NCI-H1417 (cell line): ENCODE results near the gene PAX2.
"Not testable (repeated sequence)": the region's sequence is repeated elsewhere in the genome, so short reads cannot be mapped to it uniquely, and the experiment has no call there.

Experiments
- DNase-seq, 3 experiments: peaks; one replicate each; lab custom pipeline; 2025; lab: John Stamatoyannopoulos, UW

Gene PAX2

DNA sequence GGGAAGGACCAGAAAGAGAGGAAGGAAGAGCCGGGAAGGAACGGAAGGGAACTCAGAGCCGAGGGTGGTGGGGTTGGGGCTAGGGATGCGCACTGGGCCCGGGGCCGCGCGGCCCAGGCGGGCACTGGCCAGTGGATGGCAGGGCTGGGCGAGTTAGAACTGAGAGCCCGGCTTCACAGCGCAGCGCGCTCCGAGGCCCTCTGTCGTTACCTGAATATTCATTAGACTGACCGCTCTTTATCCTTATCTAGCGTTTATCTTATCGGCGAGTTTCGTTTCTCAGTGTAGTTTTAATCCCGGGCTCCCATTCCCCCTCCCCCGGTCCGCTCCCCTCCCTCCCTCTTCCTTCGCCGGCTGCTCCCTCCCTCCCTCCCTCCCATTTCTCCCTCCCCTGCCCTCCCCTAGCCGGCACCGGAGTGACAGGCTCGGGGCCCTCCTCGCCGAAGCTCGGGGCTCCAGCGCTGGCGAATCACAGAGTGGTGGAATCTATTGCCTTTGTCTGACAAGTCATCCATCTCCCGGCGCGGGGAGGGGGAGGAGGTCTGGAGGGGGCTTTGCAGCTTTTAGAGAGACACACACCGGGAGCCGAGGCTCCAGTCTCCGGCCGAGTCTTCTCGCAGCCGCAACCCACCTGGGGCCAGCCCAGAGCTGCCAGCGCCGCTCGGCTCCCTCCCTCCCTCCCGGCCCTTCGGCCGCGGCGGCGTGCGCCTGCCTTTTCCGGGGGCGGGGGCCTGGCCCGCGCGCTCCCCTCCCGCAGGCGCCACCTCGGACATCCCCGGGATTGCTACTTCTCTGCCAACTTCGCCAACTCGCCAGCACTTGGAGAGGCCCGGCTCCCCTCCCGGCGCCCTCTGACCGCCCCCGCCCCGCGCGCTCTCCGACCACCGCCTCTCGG is at the start of gene PAX2:
PAX2 (plus strand) TSS at position 596 of the 895 bp plus-strand sequence. CDS start 679 bp downstream, outside the sequence.
- DNase-seq = peak in 2 of 3 experiments; percentile 26 to 34

DNA sequence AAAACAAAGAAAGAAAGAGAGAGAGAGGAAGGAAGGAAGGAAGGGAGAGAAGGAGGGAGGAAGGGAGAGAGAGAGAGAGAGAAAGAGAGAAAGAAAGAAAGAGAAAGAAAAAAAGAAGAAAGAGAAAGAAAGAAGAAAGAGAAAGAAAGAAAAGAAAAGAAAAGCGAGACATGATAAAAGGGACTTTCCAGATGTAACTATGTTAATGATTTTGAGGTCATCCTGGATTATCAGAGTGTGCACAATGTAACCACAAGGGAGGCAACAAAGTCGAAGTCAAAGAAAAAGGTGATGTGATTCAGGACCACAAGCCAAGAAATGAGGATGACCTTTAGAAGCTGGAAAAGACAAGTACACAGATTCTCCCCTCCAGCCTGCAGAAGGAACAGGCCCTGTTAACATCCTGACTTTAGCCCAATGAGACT is 48.9 kb upstream of the PAX2 start:
- DNase-seq = no peak

DNA sequence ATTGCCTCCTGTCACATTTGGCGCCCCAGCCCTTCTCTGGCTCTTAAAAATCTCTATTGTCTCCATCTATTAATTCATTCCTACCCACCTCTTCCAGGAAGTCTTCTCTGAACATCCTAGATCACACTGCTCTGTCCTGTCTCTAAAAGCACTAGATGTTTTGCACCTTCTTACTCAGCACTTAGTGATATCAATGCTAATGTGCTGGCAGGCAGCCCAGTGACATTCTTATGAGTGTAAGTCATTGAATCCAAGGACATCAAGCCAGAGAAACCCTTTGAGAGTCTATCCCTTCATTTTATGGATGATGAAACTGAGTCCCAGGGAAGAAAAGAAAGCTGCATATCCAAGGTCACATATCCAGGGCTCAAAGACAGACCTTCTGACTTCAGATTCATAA is 48.3 kb upstream of the PAX2 start:
- no peak for DNase-seq

DNA sequence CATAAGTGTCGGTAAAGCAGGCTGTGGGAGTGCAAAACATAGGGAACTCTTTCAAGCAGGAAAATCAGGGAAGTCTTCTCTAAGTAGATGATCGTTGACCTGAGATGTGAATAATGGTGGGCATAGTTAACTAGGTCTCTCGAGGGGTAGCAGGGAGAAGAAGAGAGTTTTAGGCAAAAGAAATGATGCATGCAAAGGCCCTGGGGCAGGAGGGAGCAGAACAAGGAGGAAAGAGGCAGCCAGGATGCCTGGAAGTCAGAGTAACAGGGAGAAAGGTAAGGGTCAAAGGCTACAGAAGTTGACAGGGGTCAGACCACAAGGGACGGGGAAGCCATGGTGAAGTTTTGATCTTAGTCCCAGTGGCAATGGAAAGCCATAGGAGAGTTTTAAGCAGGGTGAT is 47.8 kb upstream of the PAX2 start:
- no peak for DNase-seq

DNA sequence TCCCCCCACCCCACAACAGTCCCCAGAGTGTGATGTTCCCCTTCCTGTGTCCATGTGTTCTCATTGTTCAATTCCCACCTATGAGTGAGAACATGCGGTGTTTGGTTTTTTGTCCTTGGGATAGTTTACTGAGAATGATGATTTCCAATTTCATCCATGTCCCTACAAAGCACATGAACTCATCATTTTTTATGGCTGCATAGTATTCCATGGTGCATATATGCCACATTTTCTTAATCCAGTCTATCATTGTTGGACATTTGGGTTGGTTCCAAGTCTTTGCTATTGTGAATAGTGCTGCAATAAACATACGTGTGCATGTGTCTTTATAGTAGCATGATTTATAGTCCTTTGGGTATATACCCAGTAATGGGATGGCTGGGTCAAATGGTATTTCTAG is 43.7 kb upstream of the PAX2 start:
- not testable (repeated sequence) for DNase-seq

DNA sequence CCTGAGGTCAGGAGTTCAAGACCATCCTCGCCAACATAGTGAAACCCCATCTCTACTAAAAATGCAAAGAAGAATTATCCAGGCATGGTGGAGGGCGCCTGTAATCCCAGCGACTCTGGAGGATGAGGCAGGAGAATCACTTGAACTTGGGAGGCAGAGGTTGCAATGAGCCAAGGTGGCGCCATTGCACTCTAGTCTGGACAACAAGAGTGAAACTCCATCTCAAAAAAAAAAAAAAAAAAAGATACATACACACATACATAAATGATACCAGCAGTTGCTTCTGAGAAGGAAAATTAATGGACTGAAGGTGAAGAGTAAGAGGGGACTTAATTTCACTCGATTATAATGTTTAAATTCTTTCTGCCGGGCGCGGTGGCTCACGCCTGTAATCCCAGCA is 40.2 kb upstream of the PAX2 start:
- DNase-seq = no peak

DNA sequence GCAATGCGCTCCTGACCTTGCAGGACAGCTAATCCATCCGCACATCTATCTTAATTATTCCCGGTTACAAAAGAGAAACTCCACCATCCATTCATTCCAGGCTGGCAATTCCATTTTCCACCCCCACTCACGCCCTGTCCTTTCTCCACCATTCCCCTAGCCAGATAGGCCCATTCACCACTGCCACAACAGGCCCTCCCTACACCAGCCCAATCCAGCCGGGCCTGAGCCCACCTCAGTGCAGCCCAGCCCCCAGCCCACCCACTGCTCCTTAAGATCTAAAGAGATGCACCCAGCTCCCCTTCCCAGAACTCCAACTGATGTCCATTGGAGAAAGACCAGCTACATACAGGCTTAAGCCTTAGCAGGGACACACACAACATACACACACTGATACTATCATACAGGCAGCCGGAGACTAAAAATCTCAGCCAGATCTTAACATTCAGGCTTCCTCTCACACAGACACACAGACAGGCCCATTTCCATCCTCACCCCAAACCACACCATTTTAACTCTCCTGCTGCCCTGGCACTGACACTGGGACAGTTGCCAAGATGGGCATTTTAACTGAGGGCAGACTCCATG is 38.0 kb upstream of the PAX2 start:
- no peak for DNase-seq

DNA sequence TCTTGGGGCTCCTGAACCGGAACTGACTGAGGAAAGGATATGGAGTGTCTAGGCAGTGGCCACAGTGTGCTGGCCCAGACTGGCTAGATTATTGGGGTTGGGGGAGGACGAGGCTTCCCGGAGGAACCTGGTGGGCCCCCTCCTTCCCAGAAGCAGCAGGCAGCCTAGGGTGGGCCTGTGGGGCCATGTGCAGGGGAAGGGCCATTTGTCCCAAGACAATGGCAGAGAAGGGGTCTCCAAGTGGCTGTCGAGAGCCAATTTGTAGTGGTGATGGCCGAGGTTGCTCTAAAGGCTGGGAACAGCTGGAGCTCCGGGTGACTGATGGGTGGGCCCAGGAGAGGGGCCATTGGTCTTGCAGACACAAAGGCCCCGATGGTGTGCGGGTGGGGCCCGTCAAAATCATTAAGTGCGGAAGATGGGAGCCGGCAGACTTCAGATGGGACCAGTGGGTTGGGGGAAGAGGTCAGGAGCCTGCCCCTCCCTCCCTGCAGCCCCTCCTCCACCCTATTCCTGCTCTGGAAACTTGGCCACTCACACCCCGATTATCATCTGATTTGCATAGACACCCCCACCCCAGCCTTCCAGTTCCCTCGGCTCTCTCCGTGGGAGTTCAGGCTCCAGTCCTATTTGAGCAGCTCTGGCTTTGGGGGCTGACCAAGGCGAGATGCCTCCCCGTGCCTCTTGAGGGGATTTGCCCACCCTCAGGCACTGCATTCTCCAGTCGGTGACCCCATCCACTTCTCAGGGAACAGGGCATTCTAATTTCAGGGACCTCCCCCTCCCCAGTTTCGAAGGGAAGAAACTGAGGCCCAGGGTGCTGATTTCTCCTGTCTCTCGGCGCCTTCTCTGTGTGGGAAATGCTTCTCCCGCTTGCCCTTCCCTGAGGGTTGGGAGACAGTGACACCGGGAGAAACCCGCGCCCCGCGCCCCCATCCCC is 36.0 kb upstream of the PAX2 start:
- DNase-seq = no peak

DNA sequence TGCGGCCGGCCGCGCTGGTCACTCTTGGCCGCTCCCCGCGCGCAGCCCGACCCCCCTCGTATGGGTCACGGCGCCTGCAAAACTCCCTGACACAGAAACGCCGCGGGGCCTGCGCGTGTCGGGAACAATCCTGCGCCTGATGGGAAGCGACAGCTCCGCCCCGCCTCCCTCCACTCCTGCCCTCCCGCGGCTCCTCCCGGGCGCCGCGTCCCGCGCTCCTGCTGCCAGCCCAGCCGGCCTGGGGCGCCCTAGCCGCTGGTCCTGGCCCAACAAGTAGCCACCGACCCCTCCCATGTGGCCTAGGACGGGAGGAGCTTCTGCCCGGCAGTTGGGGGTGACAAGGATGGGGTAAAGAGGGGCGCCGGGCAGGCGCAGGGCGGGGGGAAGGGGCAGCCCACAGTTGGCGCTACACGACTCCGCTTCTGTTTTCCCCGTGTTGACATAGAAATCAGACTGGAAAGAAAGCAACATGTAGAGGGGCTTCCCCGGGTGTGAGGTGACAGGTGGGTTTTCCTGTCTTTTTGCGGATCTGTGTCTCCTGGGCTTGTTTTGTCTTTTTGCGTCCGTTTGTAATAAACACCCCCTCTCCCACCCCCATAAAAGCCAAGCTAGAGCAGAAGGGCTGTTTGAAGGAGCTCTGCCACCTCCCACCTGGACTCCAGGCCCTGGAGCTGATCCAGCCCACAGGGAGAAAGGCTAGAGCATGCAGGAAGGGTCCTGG is 35.1 kb upstream of the PAX2 start:
- peak in 2 of 3 experiments; percentile 35 to 49 for DNase-seq

DNA sequence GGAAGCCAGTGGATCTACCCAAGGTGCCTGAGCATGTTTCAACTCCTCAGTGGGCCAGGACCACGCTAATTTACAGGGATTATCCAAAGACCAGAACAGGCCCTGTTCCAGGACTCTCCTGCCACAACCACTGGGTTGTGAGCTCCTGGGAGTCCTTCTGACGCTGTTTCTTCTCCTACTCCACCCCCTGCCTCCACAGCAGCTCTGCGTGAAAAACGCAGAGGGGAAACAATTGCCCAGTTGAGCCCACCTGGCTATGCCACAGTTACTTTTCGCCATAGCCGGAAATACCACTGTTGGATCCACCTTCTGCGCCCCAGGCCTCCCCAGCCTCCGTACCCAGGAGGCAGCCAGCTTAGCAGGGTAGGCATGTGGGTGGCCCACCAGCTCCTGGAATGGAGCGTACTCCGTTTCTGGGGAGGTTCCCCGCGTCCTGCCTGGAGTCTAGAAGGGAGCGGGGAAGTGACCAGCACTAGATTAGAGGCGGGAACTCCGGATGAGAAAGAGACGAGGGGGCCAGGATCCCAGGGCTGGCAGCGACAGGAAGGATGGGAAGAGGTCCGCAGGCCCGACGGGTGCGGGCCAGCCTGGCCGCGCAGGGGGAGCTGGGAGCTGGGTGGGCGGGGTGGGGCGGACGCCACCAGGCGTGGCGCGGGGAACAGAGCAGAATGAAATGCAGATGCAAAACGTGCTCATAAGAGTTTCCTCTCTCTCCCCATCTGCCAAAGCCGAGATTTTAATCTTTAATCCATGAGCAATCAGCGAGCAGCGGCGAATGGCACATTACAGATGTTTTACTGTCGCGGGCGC is 32.1 kb upstream of the PAX2 start:
- DNase-seq = no peak

DNA sequence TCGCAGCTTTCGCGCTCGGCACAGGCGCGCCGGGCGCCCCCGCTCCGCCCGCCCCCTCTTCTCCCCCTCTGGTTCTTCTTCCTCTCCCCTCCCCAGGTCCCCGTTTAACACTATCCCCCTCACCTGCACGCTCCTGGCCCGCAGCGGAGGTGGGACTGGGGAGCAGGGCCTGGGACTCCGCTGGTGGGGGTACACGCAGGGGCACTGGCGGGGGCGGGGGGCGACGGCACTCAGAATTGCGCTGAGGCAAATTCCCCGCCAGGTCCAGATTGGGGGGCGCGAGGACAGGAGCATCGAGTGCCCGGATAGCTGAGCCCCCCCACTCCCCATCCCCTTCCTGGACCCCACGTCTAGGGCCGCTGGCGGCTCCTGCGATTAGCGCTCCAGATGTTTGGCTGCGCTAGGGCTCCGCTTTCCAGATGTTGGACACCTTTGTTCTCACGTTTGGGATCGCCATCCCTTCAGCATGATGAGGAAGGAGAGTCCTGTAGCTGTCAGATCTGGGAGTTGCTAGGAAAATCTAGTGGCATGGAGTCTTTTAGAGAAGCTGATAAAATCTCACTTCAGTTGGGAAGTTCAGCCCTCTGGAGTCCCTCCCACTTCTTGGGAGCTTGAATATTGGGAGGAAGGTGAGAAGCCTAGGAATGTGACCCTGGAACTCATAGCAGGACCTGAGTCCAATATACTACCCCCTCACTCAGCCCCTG is 31.4 kb upstream of the PAX2 start:
- DNase-seq = no peak

DNA sequence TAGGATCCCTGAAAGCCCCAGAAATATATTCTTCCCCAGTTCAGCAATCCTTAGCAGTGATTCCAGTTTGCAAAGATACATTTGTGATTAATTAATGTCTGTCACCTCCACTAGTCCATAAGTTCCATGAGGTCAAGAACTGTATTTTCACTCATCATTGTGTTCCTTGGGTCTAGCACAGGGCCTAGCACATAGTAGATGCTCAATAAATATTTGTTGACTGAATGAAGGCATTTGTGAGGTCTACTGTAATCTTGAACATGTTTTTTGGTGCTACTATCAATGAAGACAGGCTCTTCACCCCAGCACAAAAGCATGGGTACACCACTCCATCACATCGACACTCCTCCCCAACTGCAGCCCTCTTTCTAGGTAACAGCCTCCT is 30.8 kb upstream of the PAX2 start:
- DNase-seq = no peak

DNA sequence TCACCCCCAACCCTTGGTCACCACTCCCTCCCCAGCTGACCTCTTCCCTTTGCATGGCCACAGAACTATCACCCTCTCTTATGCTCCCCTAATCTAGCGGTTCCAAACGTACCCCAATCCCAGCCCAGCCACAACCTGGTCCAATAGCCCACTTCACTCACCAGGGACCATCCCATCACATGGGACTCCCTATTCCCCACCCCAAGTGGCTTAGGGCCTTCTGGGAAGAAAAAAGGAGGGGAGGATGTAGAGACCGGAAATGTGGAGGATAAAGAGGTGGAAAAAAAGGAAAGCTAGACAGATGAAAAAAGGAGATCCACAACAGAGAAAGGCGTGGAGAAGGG is 30.3 kb upstream of the PAX2 start:
- DNase-seq = no peak

DNA sequence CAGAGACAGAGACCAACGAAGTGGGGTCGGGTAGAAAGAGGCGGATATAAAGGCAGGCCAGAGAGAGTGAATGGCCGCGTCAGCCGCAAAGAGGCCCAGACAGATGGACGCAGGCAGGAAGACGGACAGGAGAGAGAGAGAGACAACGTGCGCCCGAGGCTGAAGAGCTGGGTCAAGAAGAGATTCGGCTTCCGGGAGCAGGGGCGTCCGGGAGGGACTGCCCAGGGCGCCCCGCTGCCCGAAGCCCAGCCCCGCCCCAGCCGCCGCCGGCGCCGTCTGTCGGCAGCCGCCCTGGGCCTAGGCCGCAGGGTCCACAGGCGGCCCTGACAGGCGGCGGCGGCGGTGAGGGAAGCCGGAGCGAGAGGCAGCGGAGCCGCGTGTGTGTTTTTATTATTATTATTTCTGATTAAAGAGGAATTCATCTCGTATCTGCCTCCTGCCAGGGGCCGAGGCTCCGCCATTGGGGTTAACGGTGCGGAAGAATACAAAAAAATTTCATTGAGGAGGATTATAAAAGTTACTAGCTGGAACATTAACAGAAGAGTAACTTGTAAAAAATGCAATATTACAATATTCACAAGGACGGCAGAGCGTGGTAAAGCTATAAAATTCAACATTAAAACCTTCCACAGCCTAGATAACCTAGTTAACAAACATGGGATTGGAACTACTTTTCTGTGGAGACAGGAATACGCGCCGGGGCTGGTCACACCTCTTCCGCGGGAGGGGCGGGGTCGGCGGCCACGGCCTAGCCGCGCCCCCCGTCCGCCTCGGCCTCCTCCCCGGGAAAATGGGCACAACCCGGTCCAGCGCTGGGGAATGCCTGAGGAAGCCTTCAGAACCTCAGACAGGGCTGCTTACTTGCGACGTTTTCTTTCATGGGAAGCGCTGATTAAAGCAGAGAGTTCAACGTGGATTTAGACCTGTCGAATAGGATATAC is 29.7 kb upstream of the PAX2 start:
- DNase-seq = no peak

DNA sequence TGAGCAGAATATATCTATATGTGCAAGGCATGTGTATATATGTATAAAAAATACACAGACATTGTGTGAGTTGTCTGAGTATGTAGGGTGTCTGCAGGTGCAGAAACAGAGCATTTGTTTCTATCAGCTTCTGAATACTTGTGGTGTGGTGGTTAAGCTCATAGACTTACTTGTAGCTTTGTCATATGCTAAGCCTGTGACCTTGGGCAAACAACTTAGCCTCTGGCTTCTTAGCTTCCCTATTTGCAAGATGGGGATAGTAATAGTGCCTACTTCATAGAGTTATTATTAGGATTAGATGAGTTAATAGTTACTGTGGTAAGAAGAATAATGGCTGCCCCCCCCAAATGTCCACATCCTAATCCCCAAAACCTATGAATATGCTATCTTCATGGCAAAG is 28.2 kb upstream of the PAX2 start:
- no peak for DNase-seq

DNA sequence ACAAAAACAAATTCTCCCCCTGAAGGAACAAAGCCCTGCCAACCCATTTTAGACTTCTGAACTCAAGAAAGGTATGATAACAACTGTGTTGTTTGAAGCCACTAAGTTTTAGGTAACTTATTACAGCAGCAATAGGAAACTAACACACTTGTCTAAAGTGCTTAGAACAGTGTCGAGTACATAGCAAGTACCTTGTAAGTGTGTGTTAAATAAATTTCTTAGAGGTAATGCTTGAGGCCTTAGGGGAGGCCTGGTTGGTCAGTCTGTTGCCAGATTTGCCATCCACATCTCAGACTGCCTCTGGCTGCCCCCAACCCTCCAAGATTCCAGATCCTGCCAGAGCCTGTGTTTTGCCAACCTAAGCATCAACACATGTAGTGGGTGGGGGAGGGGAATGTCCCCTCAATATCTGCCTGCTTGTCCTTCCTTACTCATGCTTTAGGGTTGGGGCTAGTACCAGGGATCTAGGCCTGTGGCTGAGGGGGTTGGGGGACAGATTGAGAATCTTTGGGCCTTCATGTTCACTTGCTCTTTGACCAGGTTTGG is 27.1 kb upstream of the PAX2 start:
- DNase-seq = no peak

DNA sequence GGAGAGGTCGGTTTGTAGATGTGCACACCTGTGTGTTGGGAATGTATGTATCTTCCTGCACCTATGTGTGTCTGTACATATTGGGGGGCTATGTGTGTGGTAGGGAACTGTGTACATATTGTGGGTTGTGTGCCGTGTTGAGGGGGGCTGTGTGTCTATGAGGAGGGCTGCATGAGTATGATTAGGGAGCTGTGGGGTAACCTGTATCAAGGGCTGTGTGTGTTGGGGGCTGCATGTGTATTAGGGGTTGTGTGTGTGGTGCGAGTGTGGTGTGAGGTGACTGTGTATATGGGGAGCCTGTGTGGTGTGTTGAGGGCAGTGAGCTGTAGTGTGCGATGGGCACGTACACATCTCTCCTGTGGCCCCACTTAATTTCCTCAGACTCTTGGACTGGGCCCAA is 22.2 kb upstream of the PAX2 start:
- no peak for DNase-seq

DNA sequence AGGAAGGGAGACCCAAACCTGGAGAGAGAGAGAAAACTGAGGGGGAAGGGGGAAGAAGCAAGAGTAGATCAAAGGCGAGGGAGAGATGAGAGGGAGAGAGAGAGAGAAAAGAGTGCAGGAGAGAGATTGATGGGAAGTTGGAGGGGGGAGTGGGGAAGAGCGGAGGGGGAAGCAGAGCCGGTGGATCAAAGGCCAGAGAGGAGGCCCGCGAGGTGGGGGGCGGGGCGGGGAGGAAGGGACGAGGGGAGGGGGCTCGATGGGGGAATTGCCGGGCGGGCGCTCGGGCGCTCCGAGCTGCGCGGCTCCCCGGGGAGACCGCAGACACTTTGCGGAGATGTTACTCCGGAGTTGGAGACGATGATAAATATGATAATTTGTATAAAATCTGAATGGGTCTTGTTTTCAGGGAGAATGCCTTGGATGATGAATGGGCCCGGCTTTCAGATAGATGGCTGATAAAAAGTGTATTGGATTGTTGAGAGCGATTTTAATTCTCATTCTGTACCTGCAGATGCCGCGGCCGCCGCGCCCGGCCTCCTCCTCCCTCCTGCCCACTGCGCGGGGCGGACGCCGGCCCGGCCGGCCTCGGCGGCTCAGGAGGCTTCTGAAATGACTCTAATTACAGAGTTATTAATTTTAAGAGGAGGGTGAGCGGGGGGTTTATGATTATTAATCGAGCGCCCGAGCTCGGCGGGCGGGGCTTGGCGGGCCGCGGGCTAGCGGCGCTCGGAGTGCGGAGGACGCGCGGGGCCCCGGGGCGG is 21.4 kb upstream of the PAX2 start:
- DNase-seq = no peak
